Adipocyte (in vitro differentiated cells): ENCODE data around the gene NRARP.

Experiments used
- DNase-seq: peaks from one replicate; pipeline ENCODE4 v3.0.0-alpha.2; 2015; ENCODE audit warnings: low read depth
- H3K27me3 ChIP-seq: replicated peaks from 2 replicates; pipeline ENCODE4 v1.7.0; 2013; ENCODE audit warnings: mild to moderate bottlenecking, low read length, moderate library complexity; ENCODE audit not compliant: control insufficient read depth, insufficient read depth
- H3K36me3 ChIP-seq: 2 replicates; pipeline ENCODE4 v1.7.0; 2013; ENCODE audit warnings: low read length, mild to moderate bottlenecking, moderate library complexity; ENCODE audit not compliant: control insufficient read depth, insufficient read depth, severe bottlenecking
- H3K4me1 ChIP-seq: 2 replicates; pipeline ENCODE4 v1.7.0; 2013; ENCODE audit warnings: mild to moderate bottlenecking, low read length, moderate library complexity; ENCODE audit not compliant: control insufficient read depth, insufficient read depth
- H3K4me3 ChIP-seq: 2 replicates; pipeline ENCODE4 v1.7.0; 2013; ENCODE audit warnings: mild to moderate bottlenecking, low read length, moderate library complexity
- H3K9ac ChIP-seq: 2 replicates; pipeline ENCODE4 v1.7.0; 2013; ENCODE audit warnings: mild to moderate bottlenecking, low read length, moderate library complexity
- H3K9me3 ChIP-seq: 2 replicates; pipeline ENCODE4 v1.7.0; 2013; ENCODE audit warnings: mild to moderate bottlenecking, low read length, moderate library complexity; ENCODE audit not compliant: control insufficient read depth

Gene NRARP

DNA sequence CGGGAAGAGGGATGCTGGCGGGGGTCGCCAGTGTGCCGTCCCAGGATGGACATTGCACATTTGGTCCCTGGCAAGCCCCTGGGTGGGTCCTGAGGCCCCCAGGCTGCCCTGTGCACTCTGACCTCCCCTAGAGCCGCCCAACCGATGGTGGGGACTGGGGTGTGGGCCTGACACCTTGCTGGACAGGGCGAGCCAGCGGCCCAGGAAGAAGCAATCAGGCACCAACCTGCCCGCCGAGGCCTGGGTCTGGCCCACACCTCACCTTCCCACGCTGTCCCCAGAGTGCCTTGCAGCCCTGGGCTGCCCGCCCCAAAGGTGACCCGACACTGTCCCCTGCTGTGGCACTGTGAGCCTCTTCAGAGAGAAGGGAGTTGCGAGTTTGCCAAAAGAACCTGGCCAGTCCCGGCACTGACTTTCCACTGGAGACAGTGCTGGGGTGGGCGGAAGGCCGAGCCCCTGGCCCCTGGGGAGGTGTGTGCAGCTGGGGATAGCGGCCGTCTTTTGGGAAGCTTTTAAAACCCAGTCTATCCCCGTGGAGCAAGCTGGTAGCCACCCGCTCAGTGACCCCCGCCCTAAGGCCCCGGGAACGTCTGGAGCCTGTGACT lies 12.0 kb upstream of the NRARP start:
- Histone ChIP-seq H3K27me3 (peaks cover 15% of the 10 kb centered on the region), H3K9ac (no peak overlapping the region), H3K9me3 (no peaks in the 10 kb centered on the region), H3K4me1 (peaks cover 4% of the 10 kb centered on the region), H3K36me3 (no peaks in the 10 kb centered on the region), H3K4me3 (no peak overlapping the region)
- DNase-seq: no peak

DNA sequence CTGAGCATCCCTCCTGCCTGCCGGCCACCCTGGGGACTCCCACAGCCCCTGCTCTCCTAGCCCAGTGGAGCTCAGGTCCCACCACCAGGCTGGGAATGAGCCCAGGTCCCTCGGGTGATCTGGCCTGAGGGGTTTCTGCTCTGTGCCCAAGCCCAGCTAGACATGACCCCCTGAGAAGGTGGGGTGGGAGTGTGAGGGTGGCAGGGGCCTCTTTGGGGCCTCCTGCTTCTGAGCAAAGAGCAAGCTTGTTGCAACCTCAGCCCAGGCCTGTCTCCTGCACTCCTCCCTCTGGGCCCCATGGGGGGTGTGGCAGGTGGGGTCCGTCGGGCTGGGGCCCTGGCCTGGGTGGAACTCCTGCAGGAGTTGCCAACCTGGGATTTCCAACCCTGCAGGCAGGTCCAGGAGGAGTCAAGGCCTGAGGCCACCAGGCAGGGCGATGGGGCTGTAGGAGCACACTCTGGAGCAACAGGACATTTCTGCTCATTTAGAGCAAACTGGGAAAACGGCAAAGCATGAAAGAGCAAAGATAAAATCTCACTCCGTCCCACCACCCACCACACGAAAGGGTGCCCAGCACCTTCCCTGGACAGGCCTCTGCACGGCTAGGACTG lies 11.4 kb upstream of the NRARP start:
- no peak for DNase-seq
- Histone ChIP-seq H3K36me3 (no peaks in the 10 kb centered on the region), H3K4me3 (no peak overlapping the region), H3K4me1 (no peaks in the 10 kb centered on the region), H3K9me3 (no peaks in the 10 kb centered on the region), H3K27me3 (peaks cover 17% of the 10 kb centered on the region), H3K9ac (no peak overlapping the region)

DNA sequence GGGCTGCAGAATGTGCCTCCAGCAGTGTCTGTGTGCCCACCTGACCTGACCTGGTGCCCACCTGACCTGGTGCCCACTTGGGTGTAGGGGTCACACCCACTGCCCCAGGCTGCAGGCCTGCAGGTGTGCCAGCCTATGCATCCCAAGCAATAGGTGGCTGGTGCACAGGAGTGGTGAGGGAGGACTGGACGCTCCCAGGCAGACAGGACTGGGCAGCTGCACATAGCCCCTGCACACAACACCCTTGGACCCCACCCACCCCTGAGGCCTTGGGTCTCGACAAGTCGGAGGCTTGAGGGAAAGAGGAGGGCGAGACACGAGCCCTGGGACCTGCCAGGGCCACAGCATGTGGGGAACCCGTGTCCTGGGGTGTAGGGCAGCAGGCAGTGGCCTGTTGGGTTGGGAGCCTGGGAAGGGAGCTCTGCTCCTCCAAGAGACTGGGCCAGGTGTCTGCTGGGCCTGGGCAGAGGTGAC lies 10.8 kb upstream of the NRARP start:
- no peak for DNase-seq
- Histone ChIP-seq H3K36me3 (no peaks in the 10 kb centered on the region), H3K4me1 (no peaks in the 10 kb centered on the region), H3K4me3 (no peak overlapping the region), H3K27me3 (peaks cover 17% of the 10 kb centered on the region), H3K9me3 (no peaks in the 10 kb centered on the region), H3K9ac (no peak overlapping the region)

DNA sequence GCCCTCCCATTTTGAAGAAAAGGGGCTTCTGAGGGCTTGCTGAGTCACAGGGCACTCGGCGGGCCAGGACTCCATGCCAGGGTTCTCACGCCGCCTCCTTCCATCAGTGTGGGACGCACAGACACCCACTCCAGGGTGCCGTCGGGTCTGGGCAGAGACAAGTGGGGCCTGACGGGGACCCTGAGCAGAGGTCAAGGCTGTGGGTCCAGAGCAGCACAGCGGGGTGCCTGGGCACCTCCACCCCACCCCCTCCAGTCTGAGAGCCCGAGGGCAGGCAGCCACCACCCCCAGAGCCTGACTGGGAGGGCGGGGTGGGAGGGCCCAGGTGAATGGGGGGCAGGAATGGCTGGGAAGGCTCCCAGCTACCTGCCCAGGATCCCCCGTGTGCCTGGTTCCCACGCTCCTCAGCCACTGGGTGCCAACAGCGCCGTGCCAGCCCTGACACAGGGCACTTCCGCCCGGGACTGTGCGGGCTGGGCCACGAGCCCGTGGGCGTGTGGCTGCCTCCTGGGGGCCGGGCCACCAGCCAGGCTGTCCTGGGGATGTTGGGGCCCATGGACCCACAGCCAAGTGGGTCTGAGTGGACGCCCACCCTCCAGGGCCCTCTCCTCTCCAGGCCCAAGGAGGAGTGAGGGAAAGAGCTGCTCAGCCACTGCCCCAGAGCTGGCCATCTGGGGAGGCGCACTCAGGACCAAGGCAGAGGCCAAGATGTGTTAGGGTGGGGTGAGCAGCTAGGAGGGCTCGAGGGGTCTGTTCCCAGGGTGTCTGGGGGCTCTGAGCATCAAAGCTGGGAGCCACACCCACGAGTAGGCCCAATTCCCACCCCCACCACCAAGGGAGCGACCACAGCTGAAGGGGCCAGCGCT lies 10.1 kb upstream of the NRARP start:
- Histone ChIP-seq H3K9ac (no peak overlapping the region), H3K4me1 (no peaks in the 10 kb centered on the region), H3K27me3 (peaks cover 18% of the 10 kb centered on the region), H3K9me3 (no peaks in the 10 kb centered on the region), H3K4me3 (no peak overlapping the region), H3K36me3 (no peaks in the 10 kb centered on the region)
- no peak for DNase-seq

DNA sequence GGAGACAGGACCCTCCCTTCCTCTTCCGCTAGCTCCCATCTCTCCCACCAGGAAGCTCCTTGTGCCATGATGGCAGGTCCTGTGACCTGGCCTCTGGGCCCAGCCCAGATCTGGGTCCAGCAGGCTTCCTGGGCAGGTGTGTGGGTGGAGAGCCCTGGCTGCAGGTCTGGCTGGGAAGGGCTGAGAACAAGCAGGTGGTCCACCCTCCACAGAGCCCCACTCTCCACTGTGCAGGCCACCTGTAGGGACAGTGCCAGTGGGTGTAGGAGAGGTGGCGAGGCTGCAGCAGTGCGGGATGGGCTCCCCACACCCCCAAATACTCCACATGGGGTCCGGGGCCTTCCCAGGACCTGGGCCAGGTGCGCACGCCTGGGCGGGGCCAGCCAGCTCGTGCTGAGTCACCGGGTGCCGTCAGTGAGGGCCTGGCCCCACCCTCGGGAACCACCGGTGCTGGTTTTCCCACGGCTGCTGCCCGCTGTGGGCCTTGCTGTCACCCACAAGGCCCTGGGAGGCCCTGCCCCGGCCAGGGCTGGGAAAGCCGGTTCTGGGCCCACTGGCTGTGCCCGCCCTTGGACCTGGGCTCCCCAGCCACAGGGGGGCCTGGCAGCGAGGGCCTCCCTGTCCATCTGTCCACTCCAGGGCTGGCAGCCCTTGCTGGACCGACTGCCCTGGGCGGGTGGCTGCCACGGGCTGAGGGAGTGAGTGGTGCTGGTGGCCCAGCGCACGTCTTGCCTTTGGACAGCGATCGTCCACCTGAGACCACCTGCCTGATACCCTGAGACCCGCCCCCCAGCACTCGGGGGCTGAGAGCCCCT lies 9.3 kb upstream of the NRARP start:
- H3K27me3 ChIP-seq: peaks cover 23% of the 10 kb centered on the region
- DNase-seq: no peak
- H3K9ac ChIP-seq: no peak overlapping the region
- H3K9me3 ChIP-seq: no peaks in the 10 kb centered on the region
- no peak overlapping the region for H3K4me3 ChIP-seq
- H3K36me3 ChIP-seq: no peaks in the 10 kb centered on the region
- no peaks in the 10 kb centered on the region for H3K4me1 ChIP-seq

DNA sequence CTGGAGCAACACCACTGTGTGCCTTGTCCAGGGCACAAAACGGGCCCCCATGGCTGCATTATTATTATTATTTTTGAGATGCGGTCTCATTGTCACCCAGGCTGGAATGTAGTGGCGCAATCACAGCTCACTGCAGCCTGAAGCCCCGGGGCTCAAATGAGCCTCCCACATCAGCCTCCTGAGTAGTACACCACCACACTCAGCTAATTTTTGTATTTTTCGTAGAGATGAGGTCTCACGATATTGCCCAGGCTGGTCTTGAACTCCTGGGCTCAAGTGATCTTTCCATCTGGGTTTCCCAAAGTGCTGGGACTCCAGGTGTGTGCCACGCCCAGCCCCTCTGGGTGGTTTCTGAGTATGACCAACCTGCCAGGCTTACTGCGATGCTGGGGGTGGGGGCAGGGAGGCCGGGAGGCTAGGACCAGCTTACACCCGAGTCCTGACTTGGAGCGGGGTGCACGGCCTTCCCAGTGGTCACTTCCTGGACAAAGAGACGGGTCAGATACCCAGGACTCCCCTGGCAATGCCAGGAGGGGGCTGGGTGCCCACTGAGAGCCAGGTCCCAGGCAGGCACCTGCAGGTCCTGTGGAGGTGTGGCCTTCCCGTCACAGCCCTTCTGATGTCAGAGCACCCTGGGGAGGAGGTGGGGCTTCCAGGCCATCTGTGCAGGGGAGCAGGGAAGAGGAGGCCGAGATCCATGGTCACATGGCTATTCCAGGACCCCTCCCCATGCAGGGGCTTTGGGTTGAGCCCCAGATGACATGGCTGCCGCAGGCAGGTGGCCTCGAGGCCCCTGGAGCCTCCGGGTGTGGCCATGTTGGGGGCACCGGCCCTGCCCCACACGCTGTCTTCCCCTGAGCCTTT lies 8.3 kb upstream of the NRARP start:
- no peaks in the 10 kb centered on the region for H3K4me1 ChIP-seq
- H3K4me3 ChIP-seq: no peak overlapping the region
- H3K9me3 ChIP-seq: no peaks in the 10 kb centered on the region
- no peak for DNase-seq
- no peak overlapping the region for H3K9ac ChIP-seq
- no peaks in the 10 kb centered on the region for H3K36me3 ChIP-seq
- peaks cover 29% of the 10 kb centered on the region for H3K27me3 ChIP-seq

DNA sequence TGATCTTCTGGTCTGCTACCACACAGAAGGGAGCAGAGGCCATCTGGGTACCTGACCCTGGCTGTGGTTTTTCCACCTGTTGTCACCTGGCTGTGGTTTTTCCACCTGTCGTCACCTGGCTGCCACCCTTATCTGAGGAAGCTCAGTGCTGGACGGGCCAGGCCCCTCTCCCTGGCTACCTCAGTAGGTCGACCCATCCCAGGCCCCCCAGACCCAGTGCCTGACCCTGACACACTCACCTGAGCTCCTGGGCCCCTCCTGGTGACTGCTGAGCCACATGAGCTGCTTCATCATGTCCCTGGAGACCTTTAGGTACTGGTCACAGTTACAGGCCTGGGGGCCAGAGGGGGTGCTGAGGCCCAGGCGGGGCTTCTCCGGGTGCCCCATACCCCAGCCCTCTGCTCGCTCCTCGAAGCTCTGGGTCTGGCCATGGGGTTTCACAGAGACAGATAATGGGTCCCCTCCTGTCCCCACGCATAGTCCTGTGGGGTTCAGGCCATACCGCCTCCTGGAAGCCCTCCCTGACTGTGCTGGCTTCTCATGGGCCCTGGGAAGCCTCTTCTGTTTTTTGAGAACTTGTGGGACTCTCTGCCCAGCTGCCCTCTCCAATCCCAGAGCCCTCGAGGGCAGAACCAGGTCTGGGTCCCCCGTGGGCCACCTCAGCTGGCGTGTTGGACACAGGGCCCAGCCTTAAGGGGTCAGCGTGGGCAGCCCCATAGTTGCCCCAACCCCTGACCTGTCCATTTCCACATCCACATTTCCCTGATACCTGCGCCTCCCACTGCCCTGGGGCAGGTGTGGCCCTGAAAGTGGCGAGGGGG lies 7.5 kb upstream of the NRARP start:
- H3K9me3 ChIP-seq: no peaks in the 10 kb centered on the region
- H3K4me1 ChIP-seq: no peaks in the 10 kb centered on the region
- no peak overlapping the region for H3K4me3 ChIP-seq
- H3K36me3 ChIP-seq: no peaks in the 10 kb centered on the region
- peaks cover 30% of the 10 kb centered on the region for H3K27me3 ChIP-seq
- DNase-seq: no peak
- H3K9ac ChIP-seq: no peak overlapping the region

DNA sequence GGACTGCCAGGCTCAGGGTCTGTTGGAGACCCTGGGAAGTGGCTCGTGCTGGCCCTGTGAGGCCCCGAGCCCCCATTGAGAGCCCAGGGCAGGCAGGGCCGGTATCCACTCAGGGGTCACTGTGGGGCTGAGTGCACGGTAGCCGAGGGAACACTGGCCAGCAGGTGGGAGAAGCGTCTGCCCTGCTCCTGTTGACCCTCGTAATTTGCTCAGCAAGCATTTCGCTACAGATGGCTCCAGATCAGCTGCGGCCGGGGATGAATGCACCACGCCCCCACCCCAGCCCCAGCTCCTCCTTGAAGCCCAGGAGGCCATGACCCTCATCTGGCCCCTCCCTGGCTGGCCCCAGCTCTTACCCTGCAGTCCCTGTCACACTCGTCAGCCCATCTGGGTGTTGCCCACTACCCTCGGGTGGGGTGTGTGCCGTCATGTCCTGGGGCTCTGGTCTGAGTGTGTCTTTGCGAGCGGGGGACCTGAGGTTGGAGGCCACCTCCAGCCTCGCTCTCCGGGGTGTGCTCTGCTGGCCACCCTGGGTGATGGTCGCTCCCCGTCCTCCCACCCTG lies 6.1 kb upstream of the NRARP start:
- Histone ChIP-seq H3K27me3 (peaks cover 41% of the 10 kb centered on the region), H3K36me3 (no peaks in the 10 kb centered on the region), H3K9me3 (no peaks in the 10 kb centered on the region), H3K4me1 (no peaks in the 10 kb centered on the region), H3K4me3 (no peak overlapping the region), H3K9ac (no peak overlapping the region)
- no peak for DNase-seq

DNA sequence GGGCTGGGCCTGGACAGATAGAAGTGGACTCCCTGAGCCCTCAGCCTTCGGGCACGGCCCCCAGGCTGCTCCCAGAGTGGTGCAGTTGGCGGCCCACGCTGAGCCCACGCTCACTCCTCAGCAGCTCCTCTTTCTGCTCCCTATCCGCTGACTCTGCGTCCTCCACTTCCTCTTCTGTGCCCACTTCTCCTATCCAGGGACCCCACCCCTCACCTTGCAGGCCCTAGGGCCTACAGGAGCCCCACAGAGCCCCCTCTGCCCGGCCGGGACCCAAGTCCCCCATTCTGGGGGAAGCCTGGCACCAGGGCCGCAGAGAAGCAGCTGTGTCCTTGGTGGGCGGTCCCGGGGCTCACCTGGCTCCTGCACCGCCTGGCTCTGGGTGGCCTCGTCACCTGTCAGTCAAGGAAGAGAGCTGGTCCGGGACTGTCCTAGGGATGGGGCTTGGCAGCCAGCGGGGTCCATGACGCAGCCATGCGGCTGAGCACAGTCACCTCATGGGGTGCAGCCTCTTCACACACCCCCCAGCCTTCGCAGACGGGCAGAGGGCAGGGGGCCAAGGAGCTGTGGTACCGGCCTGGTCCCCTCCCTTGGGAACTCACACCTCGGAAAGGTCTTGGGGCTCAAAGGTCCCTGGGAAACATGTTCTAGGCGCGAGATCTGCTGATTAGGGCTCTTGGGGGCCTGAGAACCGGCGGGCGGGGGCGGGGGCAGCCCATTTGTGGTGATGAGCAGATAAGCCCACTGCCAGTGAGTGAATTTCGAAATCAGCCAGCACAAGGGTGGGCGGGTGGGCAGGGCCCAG lies 5.4 kb upstream of the NRARP start:
- no peak for DNase-seq
- no peaks in the 10 kb centered on the region for H3K36me3 ChIP-seq
- peaks cover 46% of the 10 kb centered on the region for H3K27me3 ChIP-seq
- no peaks in the 10 kb centered on the region for H3K4me1 ChIP-seq
- H3K9me3 ChIP-seq: no peaks in the 10 kb centered on the region
- no peak overlapping the region for H3K4me3 ChIP-seq
- H3K9ac ChIP-seq: no peak overlapping the region
